ENCODE results near the gene TTC9B.

Gene TTC9B

GRCh38 chr19:40247178-40247577 is 29.0 kb upstream of the TTC9B start:
- DNase-seq, result no peak

GRCh38 chr19:40246292-40247073 is 28.3 kb upstream of the TTC9B start:
- no peak for DNase-seq

- DNase-seq, result no peak
Measured at GRCh38 chr19:40245506-40246128, 27.4 kb upstream of the TTC9B start.

- no peak for DNase-seq
Measured at GRCh38 chr19:40244579-40245317, 26.6 kb upstream of the TTC9B start.

DNA sequence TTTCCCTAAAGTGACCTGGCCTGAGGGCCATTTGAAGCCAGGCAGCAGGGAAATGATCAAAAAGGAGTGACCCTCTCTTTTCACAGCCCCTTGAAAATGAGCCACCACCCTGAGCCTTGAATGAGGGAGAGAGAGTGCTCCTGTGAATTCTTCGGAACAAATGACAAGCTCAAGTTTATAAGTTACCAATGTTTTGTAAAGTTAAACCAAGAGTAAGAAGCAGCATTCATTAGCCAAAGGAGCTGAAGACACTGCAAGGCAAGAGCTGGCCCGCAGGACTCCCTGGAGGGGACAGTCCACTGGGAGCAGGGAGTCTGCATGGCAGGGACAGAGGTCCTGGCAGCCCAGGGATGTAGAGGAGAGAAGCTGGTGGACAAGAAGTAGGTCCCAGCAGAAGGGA is 25.0 kb upstream of the TTC9B start:
- DNase-seq, result no peak

- DNase-seq, result no peak
Measured at GRCh38 chr19:40242480-40242879, 24.3 kb upstream of the TTC9B start.

- no peak for DNase-seq
Measured at GRCh38 chr19:40241809-40242384, 23.7 kb upstream of the TTC9B start.

GRCh38 chr19:40241125-40241808 is 23.1 kb upstream of the TTC9B start:
- no peak for DNase-seq

- no peak for DNase-seq
Measured at GRCh38 chr19:40240332-40240731, 22.1 kb upstream of the TTC9B start.

- DNase-seq, result no peak
Measured at GRCh38 chr19:40239415-40240226, 21.4 kb upstream of the TTC9B start.

- no peak for DNase-seq
Measured at GRCh38 chr19:40238775-40239174, 20.6 kb upstream of the TTC9B start.

- no peak for DNase-seq
Measured at GRCh38 chr19:40237791-40238190, 19.6 kb upstream of the TTC9B start.

DNA sequence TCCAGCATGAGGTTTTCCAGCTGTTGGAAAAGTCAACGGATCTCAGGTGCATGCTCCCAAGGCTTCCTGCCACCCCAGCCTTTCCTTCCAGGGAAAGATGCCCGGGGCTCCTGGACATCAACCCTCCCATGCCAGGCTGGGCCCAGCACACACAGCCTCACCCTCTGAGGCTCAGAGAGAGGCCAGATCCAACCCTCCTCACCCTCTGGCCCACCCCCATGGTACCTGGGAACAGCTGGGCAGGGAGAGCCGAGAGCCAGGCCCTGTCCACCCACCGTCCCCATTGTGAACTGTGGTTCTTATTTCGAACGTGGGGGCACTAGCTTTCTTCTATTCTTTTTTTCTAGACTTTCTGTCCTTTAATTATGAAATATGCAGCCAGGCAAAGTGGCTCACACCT is 18.2 kb upstream of the TTC9B start:
- no peak for DNase-seq

- no peak for DNase-seq
Measured at GRCh38 chr19:40236026-40236355, 17.8 kb upstream of the TTC9B start.

DNA sequence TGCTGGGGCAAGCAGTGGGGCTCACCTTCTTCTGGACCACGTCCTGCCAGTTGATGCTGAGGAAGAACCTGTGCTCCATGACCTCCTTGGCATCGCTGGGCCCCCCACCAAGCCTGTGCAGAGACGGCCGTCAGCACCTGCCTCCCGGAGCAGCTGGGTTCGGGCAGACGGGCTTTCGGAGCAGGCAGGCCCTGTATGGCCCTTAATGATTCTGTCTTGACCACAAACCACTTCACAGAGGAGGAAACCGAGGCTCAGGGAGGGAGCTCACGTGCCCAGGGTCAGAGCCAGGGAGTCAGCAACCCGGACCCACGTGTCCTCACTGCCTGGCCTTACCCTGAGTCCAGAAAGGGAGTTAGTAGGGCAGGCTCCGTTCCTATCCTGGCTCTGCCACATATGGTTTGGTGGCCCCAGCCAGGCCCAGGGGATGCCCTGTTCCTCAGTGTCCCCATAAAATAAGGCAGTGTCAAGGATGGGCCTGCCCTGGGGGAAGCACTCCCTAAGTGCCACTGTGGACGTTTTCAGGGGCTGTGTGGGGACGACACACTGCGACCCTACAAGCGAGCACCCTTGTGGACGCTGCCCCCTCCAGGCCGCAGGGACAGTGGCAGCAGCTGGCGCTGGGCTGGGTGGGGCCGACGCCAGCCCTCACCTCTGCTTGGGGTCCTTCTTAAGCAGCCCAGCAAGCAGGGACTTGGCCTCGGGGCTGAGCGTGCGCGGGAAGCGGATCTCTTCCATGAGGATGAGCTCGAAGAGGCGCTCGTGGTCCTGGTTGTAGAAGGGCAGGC is 17.2 kb upstream of the TTC9B start:
- no peak for DNase-seq

GRCh38 chr19:40234429-40235237 is 16.4 kb upstream of the TTC9B start:
- no peak for DNase-seq

DNA sequence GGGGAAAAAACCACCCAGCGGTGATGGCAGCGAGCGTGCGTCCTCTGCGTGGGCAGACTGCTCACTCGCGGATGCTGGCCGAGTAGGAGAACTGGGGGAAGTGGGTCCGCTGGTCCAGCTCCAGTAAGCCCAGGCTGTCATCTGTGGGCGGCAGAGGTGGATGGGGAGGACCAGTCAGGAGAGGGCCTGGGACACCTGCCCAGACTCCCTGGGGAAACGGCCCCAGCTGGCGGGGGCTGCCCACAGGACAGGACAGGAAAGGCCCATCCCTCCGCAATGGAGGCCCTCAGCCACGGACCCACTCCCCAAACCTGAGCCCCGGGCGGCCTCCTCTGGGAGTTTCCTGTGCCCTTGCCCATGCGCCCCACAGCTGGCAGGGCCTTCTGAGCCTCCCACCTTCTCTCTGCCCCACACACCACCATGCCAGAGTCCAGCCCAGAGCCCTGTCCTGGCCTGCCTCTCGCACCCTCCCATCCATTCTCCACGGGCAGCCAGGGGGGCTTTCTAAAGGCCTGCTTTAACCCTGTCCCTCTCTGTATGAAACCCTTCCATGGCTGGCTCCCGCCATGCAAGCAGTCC is 15.7 kb upstream of the TTC9B start:
- no peak for DNase-seq

DNA sequence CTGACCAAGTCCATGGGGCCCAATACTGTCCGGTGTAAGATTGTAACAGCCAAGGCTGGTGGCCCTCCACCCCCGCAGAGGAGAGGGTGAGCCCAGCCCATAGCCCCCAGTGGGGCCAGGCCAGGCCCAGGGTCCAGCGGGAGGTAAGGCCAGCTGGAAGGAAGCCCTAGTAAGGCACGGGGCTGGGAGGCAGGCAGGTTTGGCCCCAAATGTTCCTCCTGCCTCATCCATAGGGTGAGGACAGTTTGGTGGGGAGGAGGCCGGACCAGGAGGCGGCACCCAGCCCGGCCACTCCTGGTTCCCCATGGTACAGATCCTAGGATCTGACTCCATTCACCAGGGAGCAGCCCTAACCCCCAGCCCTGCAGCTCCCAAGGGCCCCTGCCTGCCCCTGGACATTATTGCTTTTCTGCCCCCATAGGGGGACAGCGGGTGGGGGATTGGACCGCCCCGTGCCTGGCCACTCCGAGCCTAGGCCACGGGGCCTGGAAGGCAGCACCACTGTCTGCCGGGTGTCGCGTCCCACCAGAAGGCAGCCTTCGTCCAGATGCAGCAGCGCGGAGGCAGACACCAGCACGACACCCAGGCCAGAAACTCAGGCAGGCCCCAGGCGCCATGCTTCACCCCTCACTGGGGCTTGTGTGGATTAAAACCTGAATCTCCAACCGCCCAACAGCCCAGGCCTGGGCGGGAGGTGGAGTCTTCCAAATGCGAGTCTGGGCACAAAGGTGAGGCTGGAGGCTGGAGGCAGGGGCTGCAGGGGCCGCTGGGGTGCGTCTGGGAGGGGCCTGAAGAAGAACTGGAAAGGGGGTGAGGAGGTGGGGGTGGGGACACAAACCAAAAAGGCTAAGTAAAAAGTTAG is 15.0 kb upstream of the TTC9B start:
- DNase-seq, result no peak

DNA sequence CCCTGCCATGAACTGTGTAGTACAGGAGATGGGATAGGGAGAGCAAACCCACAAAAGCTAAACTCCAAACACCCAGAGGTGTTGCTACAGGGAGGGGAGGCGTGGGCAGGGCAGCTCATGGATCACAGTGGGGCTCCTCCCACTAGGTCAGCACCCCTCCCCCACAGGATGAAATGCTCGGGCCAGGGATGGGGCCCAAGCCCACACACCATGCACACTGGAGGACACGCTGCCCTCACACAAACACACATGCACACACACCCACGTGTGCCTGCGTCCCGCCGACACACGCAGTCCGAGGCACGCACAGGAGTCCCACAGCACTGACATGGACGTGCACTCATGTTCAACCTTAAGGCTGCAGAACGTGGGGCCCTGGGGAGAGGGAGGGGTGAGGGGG is 14.3 kb upstream of the TTC9B start:
- no peak for DNase-seq
